GM19397 (cell line): ENCODE data around the gene DSCAML1.

Experiments used
- ATAC-seq: cut with Tn5 transposase; IDR thresholded peaks from one replicate; pipeline ENCODE4 v1.9.1; 2021; ENCODE audit warnings: mild to moderate bottlenecking, moderate library complexity; ENCODE audit not compliant: unreplicated experiment

Gene DSCAML1

GRCh38 chr11:117510646-117511045 is 286.4 kb downstream of the DSCAML1 start:
- no peak for ATAC-seq

DNA sequence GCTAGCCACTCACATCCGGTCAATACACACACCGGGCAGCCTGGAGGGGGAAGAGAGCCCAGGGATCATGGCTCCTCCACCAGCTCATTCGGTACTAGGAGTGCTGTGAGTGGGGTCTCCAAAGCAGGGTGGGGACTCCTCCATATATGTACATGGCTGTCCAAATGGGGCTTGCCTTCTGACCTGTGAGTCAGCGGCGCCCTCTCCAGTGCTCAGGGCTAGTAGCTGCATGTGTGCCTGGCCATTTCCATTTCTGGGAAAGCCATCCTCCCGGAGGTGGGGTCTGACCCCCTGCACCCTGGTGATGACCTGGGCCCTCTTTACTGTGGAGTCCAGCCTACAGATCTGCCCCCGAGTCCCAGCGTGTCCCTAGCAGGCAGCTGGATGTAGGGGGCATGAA is 287.5 kb downstream of the DSCAML1 start:
- ATAC-seq, result no peak

- ATAC-seq, result no peak
Observed at GRCh38 chr11:117506971-117507370, 290.0 kb downstream of the DSCAML1 start.

DNA sequence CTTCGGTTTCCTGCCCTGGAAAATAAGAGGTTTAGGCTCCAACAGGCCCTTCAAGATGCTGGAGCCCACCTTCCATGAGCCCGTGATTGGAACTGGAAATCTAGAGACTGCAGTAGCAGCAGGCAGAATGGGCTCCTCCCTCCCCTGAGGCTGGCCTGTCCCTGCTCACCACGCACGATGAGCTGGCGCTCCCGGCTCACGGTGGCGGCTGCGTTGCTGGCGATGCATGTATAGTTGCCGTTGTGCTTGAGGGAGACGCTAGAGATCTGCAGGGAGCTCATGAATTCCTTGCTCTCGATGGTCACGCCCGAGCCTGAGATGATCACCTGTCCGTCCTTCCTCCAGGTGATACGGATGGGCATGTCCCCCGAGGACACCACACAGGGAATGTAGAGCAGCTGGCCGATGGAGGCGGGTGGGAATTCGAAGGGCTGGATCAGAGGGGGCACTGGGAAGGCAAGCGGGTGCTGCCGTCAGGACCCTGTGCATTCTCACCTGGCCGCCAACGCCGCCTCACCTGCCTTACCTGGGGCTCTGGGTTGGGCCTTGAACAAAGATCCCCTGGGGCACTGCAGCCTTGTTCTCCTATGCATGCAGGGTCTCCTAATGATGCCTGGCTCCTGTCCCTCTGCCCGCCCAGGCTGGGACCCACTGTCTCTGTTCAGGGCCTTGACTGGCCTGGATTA is 291.6 kb downstream of the DSCAML1 start:
- no peak for ATAC-seq

DNA sequence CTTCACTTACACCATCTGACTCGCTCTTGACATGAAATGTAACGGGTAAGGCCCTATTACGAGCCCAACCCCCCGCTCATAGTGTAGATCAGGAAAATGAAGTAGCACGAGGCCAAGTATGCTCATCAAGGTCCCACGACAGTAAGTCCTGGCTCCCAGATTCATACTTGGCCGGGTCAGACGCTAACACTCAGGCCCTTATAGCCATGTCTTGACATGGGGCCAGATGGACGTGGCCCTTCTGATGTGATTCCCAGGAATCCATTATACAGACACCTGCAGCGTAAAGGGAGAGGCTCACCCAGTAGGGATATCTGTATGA is 294.3 kb downstream of the DSCAML1 start:
- no peak for ATAC-seq

DNA sequence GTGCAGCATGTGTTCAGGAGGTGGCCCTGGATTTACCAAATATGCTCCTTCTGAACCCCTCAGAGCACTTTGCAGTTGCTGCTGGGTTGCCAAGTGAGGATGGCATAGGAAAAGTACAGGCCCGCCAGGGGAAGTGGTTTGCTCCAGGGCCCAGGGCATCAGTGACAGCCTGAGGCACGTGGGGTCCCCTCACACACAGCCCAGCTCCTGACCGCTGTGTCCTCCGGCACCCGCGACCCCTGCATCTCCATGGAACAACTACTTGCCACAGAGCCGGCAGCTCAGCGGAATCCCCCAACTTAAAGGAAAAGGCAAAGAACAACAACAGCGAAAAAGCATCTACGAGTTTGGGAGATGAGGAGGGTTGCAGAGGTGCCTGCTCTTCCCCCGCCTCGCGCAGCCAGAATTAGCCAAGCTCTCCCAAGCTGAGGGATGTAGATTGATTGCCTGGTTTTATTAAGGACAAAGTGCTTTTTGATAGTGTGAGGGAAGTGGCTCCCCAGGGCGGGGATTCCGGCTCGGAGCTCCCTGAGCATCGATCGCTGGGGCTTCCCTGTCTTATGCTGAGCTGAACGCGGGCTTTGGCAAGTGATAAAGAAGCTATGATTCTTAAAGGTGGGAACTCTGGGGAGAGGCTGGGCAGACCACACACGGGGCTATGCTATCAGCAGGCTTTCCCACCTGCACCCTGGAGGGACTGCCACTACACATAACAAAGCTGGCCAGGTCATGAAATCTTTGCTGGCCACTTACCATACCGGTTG is 294.8 kb downstream of the DSCAML1 start:
- no peak for ATAC-seq

DNA sequence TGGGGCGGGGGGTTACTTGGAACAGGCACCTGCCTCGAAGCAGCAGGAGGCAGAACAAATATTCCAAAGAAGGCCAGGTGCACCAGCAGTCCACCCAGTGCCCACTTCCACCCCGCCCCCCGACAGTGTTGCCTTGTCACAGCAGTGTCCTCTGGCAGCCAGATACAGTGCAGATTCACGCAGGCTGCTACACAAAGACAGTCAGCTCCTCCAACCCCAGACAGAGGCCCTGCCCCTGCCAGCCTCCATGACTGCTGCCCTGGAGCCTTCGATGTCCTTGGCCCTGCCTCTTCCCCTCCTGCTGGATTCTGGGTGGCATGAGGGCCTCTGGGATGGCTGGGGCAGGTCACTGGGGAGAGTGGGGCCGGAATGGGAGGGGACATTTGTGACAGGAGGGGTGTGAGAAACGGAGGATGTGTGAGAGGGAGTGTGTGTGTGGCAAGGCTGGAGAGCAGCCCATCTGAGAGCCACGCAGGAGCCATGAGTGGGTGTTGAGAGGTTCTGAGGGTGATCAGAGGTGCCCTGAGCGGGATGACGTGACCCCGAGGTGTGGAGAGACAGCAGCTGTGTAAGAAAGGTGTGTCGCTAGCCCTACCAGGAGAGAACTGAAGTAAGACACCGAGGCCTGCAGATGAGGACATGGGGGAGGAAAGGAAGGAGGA is 295.6 kb downstream of the DSCAML1 start:
- ATAC-seq, result no peak

DNA sequence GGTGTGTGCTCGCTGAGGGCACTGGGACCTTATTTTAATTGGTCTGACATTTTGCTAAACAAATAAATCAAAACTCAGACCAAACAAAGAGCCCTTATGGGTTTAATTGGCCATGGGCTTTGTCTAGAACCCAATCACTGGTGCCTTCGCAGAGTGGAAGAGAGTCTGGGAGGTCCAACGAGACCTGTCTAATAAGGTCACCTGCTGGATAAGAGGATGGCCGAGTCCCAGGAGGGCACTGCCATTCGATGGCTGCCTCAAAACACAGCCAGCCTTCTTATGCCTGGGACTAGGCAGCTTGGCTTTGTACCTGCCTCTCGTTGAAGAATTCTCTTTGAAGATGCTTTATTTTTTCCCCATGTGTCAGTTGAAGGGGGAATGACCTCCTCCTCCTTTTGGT is 298.2 kb downstream of the DSCAML1 start:
- no peak for ATAC-seq

GRCh38 chr11:117497206-117497951 is 299.6 kb downstream of the DSCAML1 start:
- no peak for ATAC-seq

DNA sequence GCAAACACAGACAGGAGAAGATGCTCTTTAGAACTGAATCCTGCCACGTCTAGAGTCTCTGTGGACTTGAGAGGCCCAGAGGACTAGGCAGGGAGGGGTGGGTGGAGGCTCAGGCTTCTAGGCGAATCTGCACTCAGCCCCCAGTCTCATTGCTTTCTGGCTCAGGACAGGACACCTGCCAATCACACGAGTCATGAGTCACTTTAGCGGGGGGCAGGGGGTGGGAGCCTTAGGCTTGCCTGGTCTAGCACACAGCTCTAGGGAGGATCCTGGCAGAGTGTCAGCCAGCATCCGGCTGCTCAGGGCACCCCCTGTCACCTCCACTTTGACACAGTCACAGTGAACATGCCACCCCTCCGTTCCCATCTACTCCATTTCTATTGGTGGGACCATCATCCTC is 301.7 kb downstream of the DSCAML1 start:
- ATAC-seq, result no peak

DNA sequence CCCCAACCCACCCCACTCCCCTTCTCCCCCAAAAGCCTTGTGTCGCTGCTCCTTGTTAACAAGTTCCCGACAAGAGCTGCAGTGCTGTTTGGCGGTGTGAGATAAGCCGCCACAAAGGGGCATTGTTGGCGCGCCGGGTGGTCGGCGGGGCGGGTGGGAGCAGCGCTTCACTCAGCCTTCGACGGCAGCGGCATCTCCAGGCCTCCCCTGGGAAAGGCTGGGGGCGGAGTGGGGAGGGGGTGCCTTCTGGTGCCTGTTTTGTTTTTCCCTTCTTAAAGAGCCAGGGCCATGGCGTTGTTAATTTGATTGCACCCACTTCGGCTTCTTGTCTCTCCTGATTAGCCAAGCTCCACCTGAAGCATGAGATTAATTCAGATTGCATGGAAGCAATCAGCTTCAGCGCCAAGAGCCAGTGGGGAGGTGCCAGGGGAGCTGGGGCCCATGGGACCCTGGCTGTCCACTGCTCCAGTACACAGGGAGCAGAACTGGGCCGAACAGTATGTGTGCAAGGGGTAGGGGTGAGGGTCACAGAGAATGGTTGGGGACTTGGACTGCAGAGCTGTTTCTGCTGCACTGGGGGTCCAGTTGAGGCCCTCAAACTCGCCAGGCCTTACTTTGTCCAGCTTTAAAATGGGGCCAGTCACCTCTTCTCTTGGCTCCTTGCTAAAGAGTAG is 304.3 kb downstream of the DSCAML1 start:
- ATAC-seq, result no peak

GRCh38 chr11:117490911-117491310 is 306.1 kb downstream of the DSCAML1 start:
- no peak for ATAC-seq

DNA sequence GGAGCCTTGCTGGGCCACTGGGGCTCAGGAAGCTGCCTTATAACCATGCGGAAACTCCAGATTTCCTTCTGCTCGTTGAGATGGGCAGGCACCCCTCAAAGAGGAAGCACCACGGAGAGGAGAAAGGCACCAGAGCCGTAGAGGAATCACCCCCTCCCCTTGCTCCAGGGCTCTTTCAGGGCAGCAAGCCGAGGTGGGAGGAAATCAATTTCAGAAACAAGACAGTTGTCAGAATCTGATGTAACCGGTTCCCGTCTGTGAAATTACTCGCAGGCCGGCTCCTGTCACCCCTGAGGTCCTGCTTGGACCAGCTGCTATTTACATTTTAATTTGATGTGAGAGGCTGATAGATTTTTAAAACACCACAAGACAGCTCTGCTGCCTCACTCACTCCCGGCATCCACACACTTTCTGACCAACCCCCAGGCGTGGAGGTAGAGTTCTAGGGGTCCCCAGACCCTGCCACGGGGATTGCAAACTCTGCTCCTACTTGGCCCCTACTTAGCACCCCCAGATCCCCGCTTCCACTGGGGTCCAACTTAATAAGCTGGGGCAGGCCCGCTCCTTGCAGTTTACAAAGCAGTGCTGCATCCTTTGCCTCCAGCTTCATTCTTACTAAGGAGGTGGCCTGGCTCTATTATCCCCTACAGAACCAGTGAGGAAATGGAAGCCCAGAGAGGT is 306.9 kb downstream of the DSCAML1 start:
- no peak for ATAC-seq

DNA sequence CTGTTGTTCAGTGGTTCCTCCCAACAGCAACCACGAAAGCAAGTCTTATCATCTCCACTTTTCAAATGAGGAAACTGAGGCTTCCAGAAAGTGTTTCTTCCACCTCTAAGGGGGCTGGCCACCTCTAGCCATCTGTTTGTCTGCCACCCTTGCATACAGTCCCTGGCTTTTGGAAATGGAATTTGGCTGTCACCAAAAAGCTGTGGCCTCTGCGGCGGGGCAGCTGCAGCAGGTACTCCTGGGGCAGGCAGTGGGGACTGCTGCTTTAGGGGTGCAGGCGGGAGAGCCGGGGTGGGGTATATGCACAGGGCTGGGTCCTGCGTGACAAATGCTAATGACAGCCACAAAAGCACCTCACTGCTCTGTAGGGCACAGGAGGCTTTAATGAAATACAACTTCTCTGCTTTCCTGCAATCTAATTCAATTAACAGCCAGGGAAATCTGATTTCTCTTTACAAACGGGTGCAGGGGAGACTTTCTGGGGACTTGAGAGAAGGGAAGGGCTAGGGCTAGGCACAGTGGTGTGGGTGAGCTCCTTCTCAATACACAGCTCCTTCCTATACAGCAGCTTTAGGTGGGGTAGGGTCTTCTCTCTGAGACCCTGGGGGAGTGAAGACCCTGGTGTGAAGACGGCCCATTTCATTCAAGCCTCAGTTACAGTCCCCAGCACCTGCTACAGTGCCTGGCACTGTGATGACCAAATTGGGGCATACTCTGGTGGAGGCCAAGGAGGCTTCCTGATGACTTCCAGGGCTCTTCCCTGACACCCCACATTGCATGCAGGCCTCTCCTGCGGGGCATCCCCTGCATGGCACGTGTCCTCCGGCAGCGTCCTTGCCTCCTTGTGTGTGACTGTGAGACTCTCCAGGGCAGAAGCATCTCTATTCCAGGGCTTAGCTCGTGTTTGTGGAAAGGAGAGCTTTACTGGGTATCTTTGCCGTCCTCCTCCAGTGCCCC is 307.7 kb downstream of the DSCAML1 start:
- ATAC-seq, result no peak

DNA sequence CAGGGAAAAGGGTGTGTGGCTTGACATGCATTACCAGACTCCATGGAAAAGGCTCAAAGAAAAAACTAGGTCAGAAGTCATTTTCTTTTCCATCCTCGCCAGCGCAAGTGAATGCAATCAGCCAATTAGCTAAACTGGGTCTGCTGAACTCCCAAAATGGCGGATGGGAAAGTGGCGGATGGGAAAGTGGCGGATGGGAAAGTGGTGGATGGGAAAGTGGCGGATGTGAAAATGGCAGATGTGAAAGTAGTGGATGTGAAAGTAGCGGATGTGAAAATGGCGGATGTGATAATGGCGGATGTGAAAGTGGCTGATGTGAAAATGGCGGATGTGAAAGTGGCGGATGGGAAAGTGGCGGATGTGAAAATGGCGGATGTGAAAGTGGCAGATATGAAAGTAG is 311.0 kb downstream of the DSCAML1 start:
- no peak for ATAC-seq

GRCh38 chr11:117484156-117484555 is 312.9 kb downstream of the DSCAML1 start:
- ATAC-seq, result no peak

- no peak for ATAC-seq
Observed at GRCh38 chr11:117483372-117483771, 313.6 kb downstream of the DSCAML1 start.

- no peak for ATAC-seq
Observed at GRCh38 chr11:117482881-117483280, 314.1 kb downstream of the DSCAML1 start.

DNA sequence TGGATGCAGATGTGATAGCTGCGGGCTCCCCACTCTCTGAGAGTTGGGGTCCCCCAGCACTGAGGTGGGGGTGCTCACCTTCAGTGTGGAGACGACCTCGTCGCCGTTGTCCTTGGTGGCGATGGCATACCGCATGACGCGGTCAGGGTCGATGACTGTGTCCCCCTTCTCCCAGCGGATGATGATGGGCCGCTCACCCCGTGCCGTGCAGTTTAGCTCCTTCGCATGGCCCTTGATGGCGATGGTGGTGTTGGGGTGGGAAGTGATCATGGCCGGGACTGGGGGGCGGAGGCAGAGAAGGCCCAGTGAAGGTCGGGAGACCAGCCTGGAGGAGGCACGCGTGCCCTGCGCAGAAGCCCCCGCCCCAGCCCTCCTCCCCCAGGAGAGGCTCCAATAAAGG is 315.1 kb downstream of the DSCAML1 start:
- ATAC-seq, result no peak
